Measurements from ENCODE around the gene CYP51A1. TPM values are rescaled to one million over a fixed set of nuclear protein-coding genes. Genes with fewer than 3 reads are reported as not detected.
"Not testable (repeated sequence)": the region's sequence is repeated elsewhere in the genome, so short reads cannot be mapped to it uniquely, and the experiment has no call there.

CYP51A1 gene
- 10 to 100 TPM; 21.0 to 40.5 (median 31.6) TPM for polyA plus RNA-seq (ENCODE audit: insufficient read length in 10 of 10)
- long read RNA-seq, donor 1, transcript CYP51A1-201 (10 exons, 3,210 nt): major isoform, 5 of 5 reads
- long read RNA-seq, donor 1, partial matches to known transcripts: 0 of 5 reads
- long read RNA-seq, donor 1, other reads (novel, unspliced or antisense): 0 of 5 reads
- long read RNA-seq, donor 2, partial matches to known transcripts: 0 of 3 reads
- long read RNA-seq, donor 2, other reads (novel, unspliced or antisense): 0 of 3 reads
- long read RNA-seq, donor 3: 0 reads
- long read RNA-seq, donor 4, partial matches to known transcripts: 0 of 3 reads
- long read RNA-seq, donor 4, other reads (novel, unspliced or antisense): 0 of 3 reads
- long read RNA-seq, donor 5, transcript CYP51A1-201 (10 exons, 3,210 nt): major isoform, 5 of 8 reads
- long read RNA-seq, donor 5, partial matches to known transcripts: 0 of 8 reads
- long read RNA-seq, donor 5, other reads (novel, unspliced or antisense): 0 of 8 reads
- long read RNA-seq, donor 6, transcript CYP51A1-201 (10 exons, 3,210 nt): major isoform, 9 of 11 reads
- long read RNA-seq, donor 6, partial matches to known transcripts: 0 of 11 reads
- long read RNA-seq, donor 6, other reads (novel, unspliced or antisense): 0 of 11 reads
- long read RNA-seq, donor 7, transcript CYP51A1-201 (10 exons, 3,210 nt): major isoform, 6 of 7 reads
- long read RNA-seq, donor 7, partial matches to known transcripts: 0 of 7 reads
- long read RNA-seq, donor 7, other reads (novel, unspliced or antisense): 0 of 7 reads
- long read RNA-seq, donor 8, transcript CYP51A1-201 (10 exons, 3,210 nt): major isoform, 9 of 10 reads
- long read RNA-seq, donor 8, partial matches to known transcripts: 0 of 10 reads
- long read RNA-seq, donor 8, other reads (novel, unspliced or antisense): 0 of 10 reads
- long read RNA-seq, donor 9: 0 reads

DNA sequence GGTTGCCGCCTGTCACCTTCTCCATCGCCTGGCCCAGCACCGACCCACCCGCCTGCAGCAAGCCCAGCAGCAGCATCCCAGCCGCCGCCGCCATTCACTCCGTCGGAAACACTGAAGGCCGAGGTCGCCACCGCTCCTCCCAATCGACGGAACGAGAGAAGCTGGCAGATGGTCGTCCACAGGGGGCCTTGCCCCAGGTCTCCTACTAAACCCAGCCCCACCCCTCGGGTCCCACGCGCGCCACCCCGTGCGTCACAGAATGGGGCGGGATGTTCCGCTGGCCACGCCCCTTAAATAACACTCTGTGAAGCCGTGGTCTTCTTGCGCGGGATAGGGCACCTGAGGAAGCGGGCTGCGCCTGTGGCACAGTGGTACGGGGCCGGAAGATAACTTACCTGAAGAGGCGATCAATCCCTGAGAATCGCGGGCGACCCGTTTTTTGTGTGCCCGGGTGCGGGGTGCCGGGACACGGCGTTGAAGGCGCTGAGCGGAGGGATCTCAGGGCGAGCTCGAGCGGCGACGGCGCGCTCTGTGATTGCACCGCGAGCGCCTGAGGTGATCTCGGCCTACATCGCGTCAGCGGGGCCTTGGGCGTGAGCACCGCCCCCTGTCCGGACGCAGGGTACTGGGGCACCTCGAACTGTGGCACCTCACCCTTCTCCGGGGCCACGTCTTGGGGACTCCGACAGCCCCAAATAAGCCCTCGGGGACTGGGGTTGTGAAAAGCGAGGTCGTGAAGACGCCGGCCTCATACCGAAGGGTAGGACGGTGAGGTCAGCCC, at the start of gene CYP51A1:
Gene CYP51A1, minus strand, starts transcription at position 207 of the 781 bp plus-strand sequence. Its CDS starts 113 bp downstream, at position 94.
- DNase-seq: peak; percentile 94 to 99 (median 97)

DNA sequence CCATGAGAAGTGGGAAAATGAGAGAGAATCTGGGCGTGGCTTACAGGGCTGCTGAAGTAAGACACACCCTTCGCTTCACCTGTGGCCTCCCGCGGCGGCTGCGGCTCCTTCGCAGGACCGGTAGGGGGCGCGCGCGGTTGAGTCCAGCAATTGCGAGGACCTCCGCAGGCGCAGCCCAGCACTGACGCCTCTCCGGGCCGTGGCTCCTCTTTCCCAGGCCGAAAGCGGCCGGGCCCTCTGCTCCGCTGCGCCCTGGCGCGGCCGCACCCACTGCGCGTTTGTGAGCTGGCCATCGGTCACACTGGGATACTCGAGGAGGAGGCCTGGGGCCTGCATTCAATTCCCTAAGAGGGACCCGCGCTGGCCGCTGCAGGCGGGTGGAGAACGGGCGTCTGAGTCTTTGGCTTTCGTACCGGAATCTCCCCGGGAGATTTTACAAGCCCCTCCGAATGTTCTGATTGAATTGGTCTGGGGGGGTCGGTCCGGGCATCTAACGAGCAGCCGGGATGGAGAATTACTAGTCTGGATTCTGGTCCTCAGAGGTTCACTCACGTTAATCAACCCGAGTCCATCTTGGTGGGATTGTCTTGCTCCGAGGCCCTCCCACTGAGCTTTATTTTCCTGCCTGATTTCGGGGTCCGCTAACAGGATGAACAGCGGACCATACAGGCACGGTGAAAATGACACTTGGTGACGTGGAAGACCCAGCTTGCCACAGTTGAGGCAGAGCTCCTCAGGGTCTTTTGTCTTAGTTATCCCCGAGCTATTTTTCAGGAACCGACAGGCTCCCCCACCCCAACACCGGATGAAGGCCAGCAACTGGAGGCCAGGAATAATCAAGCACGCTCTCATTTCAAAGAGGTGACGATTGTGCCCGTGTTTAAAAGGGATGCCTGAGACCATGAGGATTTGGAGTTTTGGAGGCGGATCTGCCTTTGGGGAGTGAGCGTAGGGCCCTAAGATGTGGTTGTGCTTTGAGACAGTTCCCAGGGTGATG, 44.9 kb upstream of the CYP51A1 start, which contains the start of gene LRRD1:
Gene LRRD1, minus strand, starts transcription at position 215 of the 997 bp plus-strand sequence. CDS start 13,940 bp downstream, outside the sequence.
- peak; percentile 81 to 93 (median 85) for DNase-seq

DNA sequence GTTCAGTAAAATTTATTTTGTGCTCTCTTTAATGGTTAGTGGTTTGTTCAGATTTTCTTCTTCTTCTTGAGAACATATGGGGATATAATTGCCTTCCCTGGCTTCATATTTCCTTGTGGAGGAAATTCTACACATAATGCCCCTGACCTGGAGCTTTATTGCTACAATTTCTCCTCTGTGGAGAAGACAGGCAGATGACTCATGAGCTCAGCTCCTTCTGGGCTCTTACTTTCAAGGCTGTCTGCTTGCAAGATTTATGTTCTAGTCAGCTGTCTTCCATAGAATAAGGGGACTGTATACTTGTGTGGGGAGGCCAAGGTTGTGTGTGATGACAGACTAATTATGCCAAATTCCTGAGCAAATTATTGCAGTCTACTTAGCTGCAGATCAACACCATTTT, 43.1 kb upstream of the CYP51A1 start:
- DNase-seq: peak in 2 of 3 donors; percentile 8 to 83

GRCh38 chr7:92169529-92169928, 35.3 kb upstream of the CYP51A1 start:
- not testable (repeated sequence) for DNase-seq

- DNase-seq: no peak
Measured at GRCh38 chr7:92161271-92161670, 27.0 kb upstream of the CYP51A1 start.

GRCh38 chr7:92158660-92159575, 24.6 kb upstream of the CYP51A1 start:
- peak in 1 of 3 donors; percentile 79 for DNase-seq

GRCh38 chr7:92156990-92157389, 22.7 kb upstream of the CYP51A1 start:
- DNase-seq: no peak

DNA sequence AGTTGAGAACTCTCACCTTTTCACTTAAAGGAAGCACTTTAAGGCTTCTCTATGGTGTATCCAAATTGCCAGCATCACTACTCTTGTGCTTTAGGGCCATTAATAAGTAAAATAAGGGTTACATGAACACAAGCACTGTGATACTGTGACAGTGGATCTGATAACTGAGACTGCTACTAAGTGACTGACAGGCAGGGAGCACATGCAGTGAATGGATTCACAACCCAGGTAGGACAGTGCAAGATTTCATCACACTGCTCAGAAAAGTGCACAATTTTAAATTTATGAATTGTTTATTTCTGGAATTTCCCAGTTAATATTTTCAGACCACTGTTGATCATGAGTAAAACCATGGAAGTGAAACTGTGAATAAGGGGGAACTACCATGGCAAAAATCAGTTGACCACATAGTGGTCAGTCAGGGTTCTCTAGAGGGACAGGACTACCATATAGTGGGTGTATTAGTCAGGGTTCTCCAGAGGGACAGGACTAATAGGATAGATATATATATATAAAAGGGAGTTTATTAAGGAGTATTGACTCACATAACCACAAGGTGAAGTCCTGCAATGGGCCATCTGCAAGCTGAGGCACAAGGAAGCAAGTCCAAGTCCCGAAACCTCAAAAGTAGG, 20.9 kb upstream of the CYP51A1 start:
- no peak for DNase-seq

GRCh38 chr7:92150450-92151017, 16.3 kb upstream of the CYP51A1 start:
- DNase-seq: no peak

DNA sequence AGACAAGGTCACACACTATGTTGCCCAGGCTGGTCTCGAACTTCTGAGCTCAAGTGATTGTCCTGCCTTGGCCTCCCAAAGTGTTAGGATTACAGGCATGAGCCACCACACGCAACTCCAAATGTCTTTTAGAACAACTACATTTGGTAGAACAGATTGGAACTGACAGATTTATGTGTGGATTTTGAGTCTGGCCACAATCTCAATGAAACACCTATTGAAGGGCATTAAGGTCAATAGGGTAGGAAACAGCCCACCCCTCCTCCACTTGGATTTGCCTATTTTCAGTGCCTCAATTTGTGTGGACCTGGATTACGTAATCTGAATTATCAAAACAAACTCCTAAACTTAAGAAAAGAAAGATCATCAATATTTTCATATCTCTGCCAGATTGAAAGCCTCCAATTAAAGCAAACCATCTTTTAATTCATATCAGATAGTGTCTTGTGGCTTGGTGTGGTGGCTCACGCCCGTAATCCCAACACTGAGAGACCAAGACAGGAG, 15.5 kb upstream of the CYP51A1 start:
- no peak for DNase-seq

DNA sequence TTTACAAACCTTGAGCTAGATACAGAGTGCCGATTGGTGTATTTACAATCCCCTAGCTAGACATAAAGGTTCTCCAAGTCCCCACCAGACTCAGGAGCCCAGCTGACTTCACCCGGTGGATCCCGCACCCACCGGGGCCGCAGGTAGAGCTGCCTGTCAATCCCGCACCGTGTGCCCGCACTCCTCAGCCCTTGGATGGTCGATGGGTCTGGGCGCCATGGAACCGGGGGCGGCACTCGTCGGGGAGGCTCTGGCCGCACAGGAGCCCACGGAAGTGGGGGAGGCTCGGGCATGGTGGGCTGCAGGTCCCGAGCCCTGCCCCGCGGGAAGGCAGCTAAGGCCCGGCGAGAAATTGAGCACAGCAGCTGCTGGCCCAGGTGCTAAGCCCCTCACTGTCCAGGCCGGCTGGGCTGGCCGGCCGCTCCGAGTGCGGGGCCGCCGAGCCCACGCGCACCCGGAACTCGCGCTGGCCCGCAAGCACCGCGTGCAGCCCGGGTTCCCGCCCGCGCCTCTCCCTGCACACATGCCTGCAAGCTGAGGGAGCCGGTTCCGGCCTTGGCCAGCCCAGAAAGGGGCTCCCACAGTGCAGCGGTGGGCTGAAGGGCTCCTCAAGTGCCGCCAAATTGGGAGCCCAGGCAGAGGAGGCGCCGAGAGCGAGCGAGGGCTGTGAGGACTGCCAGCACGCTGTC, 9.1 kb upstream of the CYP51A1 start:
- not testable (repeated sequence) for DNase-seq

DNA sequence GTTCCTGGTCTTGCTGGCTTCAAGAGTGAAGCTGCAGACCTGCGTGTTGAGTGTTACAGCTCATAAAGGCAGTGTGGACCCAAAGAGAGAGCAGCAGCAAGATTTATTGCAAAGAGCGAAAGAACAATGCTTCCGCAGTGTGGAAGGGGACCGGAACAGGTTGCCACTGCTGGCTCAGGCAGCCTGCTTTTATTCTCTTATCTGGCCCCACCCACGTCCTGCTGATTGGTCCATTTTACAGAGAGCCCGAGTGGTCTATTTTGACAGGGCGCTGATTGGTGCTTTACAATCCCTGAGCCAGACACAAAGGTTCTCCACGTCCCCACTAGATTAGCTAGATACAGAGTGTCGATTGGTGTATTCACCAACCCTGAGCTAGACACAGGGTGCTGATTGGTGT, 8.5 kb upstream of the CYP51A1 start:
- not testable (repeated sequence) for DNase-seq

GRCh38 chr7:92141161-92141560, 6.9 kb upstream of the CYP51A1 start:
- DNase-seq: no peak

DNA sequence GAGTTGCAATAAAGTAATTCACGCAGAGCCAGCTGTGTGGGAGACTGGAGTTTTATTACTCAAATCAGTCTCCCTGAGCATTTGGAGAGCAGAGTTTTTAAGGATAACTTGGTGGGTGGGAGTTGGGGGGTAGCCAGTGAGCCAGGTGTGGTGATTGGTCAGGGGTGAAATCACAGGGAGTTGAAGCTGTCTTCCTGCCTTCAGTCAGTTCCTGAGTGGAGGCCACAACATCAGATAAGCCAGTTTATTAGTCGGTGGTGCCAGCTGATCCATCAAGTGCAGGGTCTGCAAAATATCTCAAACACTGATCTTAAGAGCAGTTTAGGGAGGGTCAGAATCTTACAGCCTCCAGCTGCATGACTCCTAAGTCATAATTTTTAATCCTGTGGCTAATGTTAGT, 3.3 kb upstream of the CYP51A1 start:
- DNase-seq: no peak

DNA sequence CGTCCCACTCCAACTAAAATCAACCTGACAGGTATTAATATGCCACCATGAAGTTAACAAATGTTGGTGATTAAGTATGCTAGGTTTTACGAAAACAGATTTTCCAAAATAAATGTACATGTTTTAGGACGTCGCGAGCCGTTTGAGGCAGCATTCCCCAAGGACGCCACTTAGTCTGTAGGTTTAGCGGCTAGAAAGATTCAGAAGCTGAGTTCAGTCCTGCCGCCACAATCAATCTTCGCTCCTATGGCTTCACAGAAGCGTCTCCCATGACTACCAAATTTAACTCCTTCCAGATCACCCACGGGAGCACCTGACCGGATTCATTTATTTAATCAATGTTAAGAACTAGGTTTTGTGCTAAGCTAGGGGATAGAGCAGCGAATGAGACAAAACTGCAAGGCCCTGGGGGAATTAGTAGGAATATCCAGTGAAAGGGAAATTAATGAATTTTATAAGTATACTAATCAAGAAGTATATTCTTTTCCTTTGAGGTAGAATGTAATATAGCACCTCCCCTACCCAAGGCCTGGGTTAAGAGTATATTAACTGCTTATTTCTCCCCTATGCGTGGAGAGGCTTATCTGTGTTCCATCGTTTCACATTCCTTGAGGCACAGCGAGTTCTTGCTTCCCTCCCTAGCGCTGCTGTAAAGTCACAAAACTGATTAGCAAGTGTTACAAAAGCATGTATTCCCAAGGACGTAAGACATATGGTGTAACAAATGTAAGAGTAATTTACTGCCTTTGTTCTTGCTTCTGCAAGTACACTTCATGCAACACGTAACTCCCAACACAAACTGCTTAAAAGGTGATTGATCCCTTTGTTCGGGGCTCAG, 994 bp upstream of the CYP51A1 start:
- no peak for DNase-seq

GRCh38 chr7:92133737-92134270, 473 bp downstream of the CYP51A1 start:
- peak; percentile 56 to 92 (median 77) for DNase-seq

Measured in muscle of back (tissue), 13 donors.